Fibroblast of gingiva (primary cell): ENCODE results near the gene GATC.

Experiments used
- DNase-seq: peaks from one replicate; pipeline ENCODE4 v3.0.0-alpha.2; 2011; ENCODE audit warnings: low read depth

Gene GATC

GRCh38 chr12:120498870-120499515, 52.7 kb downstream of the GATC start:
- DNase-seq: no peak

GRCh38 chr12:120500581-120500980, 54.3 kb downstream of the GATC start:
- DNase-seq: peak; percentile 62

- no peak for DNase-seq
Observed at GRCh38 chr12:120504587-120504986, 58.3 kb downstream of the GATC start.

- no peak for DNase-seq
Observed at GRCh38 chr12:120508537-120508936, 62.3 kb downstream of the GATC start.
